GM12801 (cell line): Measurements from ENCODE around the gene NLGN1.

ENCODE experiments used
- CTCF ChIP-seq: IDR thresholded peaks from one replicate; pipeline ENCODE4 v1.5.1; 2011; ENCODE audit warnings: control low read depth; ENCODE audit not compliant: insufficient read length; ENCODE audit errors: extremely low read depth

NLGN1 gene

GRCh38 chr3:174102274-174102673 lies 704.7 kb downstream of the NLGN1 start:
- TF ChIP-seq CTCF = no peak

- no peak for TF ChIP-seq CTCF
Observed at GRCh38 chr3:174102866-174103265, 705.3 kb downstream of the NLGN1 start.

GRCh38 chr3:174110761-174111160 lies 713.2 kb downstream of the NLGN1 start:
- no peak for TF ChIP-seq CTCF

GRCh38 chr3:174111776-174112175 lies 714.2 kb downstream of the NLGN1 start:
- no peak for TF ChIP-seq CTCF

GRCh38 chr3:174116421-174116820 lies 718.9 kb downstream of the NLGN1 start:
- TF ChIP-seq CTCF = no peak

- TF ChIP-seq CTCF = no peak
Observed at GRCh38 chr3:174120997-174121396, 723.5 kb downstream of the NLGN1 start.

- no peak for TF ChIP-seq CTCF
Observed at GRCh38 chr3:174122411-174122810, 724.9 kb downstream of the NLGN1 start.

- no peak for TF ChIP-seq CTCF
Observed at GRCh38 chr3:174125267-174125824, 727.8 kb downstream of the NLGN1 start.
